Dermis blood vessel endothelial cell (primary cell): ENCODE measurements around the gene MYO5B. TPM values are rescaled to one million over a fixed set of nuclear protein-coding genes. Genes with fewer than 3 reads are reported as not detected.
"Not testable (repeated sequence)": the region's sequence is repeated elsewhere in the genome, so short reads cannot be mapped to it uniquely, and the experiment has no call there.

Experiments used
- DNase-seq: peaks from one replicate; pipeline ENCODE4 v3.0.0; 2010
- total RNA-seq: library from RNA; depleted of rRNA; stranded (reverse); fragments of >200 nt; gene quantifications from 2 replicates; pipeline ENCODE4 v1.2.3, GENCODE V29; 2014

Gene MYO5B
- total RNA-seq, 1 donor from 2014 or later = 0.85 TPM

DNA sequence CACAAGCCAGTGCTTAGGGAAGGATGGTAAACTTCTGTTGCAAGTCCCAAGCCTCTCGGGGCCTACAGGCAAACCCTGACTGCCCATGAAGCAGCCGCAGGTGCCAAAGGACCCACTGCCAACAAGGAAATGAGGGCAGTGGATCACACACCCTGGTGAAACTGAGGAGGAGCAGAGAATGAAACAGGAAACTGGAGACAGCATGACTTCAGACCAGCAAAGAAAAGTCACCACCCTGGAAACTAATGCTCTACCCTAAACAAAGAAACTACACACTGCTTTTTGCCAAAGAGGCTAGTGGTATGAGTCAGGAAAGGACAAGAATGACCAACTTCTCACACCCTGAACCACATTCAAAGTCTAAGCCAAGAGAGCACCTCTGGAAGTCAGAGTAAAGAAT lies 97.2 kb downstream of the MYO5B start:
- no peak for DNase-seq

DNA sequence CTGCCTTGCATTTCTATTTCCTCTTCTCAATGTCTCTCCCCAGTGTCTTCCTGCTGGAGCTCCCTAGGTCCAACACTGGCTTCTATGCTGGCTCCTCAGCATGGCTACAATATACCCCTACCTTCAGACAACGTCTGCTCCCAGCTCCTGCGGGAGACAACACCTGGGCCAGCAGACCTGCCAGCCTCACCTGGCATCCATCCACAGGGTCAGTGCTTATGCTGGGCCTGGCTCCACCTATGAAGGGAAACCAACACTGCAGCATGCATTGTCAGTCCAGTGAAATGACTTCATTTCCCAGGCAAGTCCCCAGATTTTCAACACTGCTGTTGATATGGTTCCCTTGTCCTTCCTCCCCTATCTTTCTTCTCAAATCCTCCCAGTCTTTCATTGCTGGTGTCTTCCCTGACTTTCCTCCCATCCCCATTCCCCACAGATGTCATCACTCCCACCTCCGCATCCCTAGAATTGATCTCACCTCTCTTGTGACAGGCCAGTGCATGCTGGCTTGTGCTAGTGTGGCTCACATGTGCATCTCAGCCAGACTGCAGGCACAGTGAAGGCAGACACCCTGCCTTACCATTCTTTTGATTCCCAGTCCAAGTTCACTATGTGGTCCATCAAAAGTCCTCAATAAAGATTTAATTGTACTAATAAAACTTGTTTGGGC lies 98.0 kb downstream of the MYO5B start:
- DNase-seq = no peak

DNA sequence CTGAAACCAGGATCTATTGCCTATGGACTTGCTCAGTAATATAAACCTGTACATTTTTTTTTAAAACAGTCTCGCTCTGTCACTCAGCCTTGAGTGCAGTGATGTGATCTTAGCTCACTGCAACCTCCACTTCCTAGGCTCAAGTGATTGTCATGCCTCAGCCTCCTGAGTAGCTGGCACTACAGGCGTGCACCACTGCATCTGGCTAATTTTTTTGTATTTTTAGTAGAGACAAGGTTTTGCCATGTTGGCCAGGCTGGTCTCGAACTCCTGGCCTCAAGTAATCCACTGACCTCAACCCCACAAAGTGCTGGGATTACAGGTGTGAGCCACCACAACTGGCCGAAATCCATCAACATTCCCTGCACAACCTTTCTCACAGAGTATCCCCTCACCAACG lies 100.2 kb downstream of the MYO5B start:
- DNase-seq = not testable (repeated sequence)

DNA sequence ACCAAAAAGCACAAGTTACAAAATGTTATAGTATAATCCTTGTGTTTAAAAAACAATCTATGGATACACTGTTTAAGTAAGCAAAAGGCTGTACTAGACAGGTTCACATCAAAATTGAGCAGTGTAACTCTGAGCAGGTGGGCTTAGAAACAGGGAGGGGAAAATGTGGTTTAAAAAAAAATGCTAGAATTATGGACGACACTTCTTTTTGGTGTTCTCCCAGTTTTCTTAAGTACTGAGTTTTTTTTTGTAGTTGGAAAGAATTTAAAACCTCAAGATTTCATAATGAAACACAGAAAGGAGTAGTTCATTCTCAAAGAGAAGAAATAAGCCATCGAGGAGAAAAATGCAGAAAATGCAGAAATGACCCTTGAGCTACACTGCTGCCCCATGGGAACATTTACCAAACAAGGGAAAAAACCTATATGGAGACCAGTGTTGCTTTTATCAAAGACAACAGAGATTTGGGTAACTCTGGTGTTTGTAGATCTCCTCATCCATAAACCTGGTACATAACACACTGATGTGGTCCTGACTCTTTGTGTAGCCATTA lies 100.7 kb downstream of the MYO5B start:
- no peak for DNase-seq

DNA sequence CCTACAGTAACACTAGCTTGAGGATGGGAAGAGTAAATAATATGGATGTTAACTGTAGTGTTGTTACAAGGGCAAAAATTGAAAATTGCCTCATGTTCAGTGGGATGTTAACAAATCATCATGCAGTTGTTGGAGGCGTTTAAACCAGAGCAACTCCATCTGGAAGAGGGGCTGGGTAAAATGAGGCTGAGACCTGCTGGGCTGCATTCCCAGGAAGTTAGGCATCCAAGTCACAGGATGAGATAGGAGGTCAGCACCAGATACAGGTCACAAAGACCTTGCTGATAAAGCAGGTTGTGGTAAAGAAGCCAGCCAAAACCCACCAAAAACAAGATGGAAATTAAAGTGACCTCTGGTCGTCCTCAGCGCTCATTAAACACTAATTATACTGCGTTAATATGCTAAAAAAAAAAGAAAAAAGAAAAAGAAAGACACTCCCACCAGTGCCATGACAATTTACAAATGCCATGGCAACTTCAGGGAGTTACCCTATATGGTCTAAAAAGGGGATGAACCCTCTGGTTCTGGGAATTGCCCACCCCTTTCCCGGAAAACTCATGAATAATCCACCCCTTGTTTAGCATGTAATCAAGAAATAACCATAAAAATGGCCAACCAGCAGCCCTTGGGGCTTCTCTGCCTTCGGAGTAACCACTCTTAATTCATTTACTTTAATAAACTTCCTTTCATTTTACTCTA lies 101.4 kb downstream of the MYO5B start:
- DNase-seq = no peak

DNA sequence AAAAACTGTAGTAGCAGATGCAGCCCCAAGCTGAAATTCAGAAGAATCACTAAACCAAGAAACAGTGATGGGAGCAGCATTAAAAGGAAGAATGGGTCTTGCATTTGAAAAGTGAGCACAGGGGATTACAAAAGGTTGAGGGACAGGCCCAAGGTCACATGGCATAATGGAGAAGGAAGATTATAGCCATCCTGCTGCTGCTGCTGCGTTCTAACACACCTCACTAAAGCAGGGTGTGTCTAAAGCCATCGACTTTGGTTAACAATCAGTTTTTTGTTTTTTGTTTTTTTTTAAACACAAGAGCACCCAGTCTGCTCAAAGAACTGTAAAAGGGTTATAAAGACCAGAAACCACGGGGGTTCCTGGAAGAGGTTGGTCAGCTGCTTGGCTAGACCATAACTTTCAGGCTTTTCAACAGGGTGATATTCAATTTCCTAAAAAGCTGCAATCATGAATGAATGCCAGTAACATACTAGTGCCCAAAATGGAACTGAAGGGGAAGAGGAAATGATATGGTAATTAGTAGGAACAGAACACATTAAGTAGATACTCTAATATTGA lies 102.6 kb downstream of the MYO5B start:
- no peak for DNase-seq

DNA sequence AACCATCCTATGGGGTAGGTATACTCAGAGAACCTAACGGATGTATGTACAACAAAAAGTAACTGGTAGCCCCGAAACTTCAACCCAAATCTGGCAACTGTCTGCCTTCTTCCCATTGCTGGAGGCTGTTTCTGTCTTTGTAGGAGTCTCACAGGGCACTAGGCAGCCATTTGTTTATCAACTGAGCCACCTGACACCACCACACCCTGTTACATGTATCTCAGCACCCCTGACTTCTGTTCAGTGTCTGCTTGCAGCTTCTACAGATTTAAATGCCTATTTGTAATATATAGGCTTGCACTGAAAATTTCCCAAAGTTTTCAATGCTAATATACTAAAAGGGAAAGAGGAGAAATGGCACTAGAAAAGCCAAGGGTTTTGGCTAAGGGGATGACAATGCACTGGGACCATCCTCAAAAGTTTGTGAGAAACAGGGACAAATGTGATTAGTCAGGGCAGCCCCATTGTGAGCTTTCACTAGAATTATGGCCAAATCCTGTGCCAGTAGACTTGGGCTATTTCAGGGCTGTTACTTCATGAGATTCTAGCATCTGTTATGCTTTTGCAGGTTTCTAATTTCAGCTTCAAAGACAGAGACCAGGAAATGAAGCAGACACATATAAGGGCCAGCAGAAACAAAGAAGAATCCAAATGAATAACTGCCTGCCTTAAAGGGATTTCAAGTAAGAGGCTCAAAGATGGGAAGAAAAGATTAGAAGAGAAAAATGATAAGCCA lies 103.3 kb downstream of the MYO5B start:
- DNase-seq = no peak

DNA sequence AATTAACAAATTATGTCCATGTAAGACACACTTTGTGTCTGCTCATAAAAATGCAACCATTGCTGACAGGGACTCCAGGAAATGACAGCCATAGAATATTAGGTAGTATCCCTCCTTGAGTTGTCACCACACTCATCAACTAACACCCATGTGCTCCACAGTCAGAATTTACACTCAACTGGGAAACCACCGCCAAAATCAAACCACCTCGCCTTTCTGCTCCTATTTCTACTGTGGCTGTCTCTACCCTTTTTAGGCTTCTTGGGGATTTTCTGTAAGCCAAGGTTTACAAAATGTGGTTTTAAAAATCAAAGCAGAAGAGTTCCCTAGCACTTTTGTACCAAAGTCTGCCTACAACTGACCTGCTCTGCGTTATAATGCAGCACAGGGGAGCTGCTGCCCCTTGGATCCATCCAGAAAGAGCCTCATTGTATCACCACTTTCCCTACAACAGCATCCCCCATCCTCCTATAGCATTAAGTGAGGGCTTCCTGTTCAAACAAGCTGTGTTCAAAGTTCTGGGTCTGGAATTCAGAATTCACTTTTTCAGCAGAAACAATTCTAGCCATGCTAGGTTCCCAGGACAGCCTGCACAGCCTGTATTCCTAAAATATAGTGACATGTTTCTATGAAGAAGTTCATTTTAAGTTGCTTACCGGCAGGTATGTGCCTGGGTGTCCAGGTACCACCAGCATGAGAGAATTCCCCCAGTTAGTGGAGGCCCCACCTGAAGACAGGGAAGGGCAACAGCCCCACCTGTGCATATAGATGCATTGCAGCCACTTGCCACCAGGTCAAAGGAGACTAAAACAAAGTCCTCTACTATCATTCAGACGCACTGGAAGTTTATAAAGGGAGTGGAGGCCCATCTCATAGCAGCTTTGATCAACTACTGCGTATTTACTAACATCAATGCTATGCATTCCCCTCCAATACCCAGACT lies 104.3 kb downstream of the MYO5B start:
- DNase-seq = no peak

DNA sequence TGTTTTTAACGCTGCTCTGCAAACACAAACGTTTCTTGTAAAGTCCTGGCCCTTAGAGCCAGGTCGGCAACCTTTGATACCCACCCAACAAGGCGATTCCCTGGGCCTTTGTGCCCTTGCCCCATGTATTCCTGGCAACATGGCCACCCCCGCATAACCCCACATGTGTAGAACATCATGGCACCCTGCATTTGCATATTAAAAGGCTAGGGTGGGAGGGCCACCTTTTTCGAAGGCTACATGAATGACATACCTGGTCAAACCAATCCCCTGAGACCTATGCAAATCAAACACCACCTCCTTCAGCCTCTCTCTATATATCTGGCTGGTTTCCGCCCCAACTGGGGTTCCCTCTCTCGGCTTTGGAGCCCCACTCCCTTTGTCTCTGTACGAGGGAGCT lies 105.2 kb downstream of the MYO5B start:
- DNase-seq = no peak

DNA sequence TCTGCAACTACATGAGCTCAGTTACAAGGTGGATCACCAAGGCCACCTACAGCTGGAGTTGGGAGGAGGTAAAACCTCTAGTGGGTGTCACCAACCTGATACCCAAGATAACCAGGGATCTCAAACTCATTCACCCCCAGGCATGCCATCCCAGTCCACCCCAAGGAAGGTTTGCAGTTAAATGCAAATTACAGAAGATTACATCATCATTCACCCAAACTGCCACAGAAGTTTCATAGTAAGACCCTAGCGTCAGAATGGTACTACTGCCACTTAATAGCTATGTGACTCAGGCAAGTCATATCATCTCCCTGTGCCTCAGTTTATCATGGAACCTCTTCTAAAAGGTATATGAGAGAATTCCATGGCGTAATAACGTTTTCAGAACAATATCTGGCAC lies 111.2 kb downstream of the MYO5B start:
- no peak for DNase-seq

DNA sequence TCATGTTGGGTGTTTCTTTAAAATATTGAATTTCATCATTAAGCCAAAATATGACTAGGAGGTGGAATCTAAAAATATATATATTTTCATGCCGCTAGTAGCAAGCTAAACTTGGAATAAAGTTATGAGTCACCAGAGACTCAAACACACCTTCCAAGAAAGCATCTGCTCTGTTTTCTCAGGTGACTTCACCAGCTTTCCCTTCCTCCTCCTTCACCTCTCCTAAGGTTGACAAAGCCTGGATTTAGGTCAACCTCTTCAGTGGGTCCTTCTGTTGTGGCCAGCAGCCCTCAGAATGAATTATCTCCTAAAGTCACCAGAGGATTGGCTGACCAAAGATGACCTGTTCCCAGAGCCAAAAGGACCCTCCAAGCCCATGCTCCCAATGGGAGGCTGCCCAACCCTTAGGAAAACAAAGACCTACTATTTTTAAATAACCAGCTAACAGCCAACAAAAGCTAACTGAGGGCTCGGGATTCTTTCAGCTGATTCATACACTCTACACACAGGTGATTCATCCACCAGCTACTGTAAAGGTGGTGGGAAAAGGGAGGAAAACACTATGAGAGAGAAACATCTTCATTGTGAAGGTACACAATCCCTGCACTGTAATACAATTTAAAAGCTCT lies 113.9 kb downstream of the MYO5B start:
- no peak for DNase-seq

DNA sequence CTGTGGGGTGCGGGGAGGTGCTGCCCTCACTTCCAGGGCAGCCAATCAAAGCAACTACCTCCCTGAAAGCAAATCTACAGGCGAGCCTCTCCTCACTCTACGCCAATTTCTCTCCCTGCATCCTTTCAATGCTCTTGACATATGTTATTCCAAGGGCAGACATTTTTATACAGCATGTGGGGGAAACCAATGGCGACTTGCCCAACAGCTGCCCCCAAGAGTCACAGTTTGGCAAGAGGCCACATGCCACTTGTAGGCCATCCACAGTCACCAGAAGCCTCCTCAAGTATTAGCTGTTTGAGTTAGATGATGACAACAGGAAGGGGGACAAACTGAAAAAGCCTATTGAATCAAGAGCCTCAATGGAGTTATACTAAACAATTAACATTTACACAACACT lies 114.6 kb downstream of the MYO5B start:
- DNase-seq = no peak

DNA sequence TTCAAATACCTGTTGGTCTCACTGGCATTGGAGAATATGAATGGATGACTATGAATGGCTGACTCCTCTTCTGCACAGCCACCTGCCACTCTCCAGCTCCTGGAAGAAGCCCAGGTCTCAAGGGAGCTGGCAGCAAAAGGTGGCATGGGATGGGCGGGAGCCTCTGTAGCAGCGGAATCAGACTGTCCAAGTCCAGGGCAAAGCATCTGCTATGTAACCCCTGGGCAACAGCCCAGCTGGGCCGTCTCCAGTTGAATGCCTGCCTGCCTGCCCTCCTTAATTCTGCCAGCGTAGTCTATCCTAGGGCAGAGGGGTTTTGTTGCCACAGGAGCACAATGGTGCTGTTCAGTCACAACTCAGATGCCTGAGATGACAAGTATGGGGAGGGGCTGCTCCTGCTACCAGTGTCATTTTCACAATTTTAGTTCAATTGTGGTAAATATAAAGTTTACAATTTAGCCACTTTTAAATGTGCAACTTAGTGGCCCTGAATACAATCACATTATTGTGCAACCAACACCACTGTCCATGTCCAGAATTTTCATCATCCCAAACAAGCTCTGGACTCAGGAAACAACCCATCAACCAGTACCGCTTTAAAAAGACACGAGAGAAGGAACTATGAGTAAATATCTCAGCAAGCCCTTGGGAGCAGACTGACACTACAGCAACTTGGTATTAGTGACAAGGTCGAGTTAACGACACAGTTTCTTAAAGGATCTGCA lies 115.2 kb downstream of the MYO5B start:
- DNase-seq = no peak

DNA sequence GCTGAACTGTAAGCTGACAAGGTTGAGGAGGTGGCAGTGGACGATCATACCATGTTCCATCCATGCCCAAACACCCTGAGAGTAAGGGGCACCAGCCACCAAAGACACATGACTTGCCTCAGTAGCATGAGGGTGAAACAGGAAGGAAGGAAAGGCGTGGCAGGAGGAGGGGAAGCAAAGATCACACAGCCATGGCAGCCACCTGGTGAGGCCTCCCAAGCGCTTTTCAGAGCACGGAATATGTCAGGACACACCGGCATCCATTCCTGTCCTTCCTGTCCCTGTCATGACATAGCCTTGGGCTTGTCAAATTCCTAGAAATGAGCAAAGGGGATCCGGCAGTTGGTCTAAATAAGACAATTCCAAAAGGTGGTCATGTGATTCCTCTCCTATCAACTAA lies 118.7 kb downstream of the MYO5B start:
- no peak for DNase-seq

DNA sequence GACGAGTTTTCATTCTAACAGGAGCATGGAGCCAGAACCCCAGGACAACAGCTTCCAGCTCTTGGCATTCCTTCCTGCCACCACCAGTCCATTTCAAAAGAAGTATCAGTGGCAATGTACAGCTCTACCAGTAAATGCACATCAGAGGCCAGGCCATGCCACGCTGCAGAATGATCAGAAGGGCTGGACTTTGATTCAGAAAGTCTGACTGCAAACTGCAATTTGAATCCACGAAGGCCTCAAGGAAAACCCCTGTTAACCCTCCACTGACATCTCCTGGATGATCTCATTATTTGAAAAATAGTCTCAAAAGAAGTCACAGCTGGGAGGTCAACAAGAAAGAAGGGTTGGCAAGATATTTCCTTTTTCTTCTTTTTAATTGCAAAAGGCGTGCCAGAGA lies 119.2 kb downstream of the MYO5B start:
- no peak for DNase-seq

DNA sequence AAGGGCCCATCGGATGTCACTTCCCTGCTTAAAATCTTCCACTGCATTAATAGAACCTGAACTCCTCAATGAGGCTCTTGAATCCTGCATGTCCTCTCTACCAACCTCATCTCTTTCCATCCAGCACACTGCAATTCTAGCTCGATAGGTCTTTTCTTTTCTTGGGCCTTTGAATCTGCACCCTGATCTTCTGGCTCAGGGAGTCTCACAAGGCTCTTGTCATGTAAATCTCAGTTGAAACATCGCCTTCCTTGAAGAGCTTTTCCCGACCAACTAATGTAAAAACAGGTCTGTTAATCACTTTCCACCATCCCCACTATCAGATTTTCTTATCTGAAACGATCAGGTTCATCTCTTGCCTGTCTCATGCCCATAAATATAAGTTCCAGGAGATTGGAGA lies 120.5 kb downstream of the MYO5B start:
- DNase-seq = no peak

DNA sequence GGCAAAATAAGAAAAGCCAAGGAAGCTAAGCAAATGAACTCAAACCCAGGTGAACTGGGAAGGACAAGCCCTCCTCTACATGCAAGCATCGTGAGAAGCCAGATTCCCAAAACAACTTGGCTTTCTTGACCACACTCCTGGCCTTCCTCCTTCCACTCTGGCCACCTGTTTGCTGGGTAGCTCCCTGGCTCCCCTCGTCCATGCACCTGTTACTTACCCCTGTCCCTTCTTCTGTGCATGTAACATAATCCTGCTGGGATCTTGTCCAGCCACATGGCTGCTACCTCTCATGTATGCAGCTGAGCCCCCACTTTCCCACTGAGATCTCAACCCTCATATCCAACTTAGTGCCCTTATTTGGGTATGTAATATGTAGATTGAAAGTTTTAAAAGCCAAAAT lies 121.6 kb downstream of the MYO5B start:
- no peak for DNase-seq

DNA sequence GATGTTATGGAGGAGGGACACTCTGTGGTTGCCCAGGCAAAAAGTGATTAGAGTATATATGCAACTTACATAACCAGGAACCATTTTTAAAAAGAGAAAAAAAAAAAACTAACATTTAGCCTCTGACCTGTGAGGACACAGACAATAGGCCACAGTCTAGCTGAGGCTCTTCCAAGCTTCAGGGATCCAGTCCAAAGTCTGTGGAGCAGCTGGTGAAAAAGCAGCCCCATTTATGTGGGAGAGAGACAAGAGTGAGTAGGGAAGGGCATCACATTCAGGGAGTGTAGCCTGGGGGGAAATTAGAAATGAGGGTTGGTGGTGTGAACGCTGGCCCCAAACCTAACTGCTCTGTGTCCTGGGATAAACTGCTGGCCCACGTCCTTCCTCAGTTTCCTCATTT lies 122.8 kb downstream of the MYO5B start:
- no peak for DNase-seq

DNA sequence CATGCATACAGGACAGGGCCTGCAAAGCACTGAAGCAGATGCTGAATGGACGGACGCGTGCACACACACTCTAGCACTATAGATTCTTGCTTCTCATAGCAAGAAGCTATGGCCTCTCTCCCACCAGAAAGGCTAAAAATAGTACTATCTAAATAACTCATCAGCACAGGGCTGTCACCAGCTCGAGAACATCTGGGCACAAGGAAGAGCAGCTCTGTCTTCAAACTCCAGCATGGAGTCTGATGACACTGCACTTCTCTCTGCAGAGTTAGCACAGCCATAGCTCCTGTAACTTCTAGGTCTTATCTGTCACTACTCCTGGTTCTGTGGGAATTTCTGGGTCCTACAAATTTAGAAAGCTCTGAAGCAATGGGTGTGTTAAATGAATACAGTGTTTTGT lies 123.5 kb downstream of the MYO5B start:
- no peak for DNase-seq

DNA sequence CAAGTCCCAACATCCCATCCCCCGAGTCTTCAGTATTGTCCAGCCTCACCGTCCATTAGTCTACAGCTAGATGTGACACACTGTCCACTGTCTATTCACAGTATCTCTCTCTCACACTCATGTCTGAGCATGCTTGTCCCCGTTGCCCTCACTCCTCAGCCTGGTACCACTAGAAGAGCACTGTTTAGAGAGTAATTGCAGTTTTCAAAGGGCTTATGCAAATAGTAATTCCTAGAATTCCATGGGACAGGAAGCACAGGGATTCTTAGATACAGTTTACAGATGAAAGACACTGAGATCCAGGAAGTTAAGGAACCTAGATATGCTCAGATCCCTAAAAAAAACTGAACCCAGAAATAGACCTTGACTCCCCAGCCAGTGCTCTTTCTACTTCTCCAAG lies 125.5 kb downstream of the MYO5B start:
- no peak for DNase-seq

DNA sequence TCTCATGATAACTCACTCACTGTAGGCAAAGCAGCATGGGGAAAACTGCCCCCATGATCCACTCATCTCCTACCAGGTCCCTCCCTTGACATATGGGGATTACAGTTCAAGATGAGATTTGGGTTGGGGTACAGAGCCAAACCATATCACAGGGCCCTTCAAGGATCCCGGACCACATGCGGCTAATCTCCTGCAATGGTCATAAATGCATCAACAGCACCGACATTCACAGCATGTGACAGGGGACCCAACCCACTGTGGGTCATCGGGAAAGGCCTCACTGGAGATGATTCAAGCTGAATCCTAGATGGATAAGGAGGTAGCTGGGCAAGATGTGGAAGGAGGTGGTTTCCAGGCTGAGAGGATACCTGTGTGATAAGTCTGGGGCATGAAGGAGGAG lies 129.4 kb downstream of the MYO5B start:
- DNase-seq = no peak
